H9 (cell line): ENCODE results near the gene CDC27. TPM values are rescaled to one million over a fixed set of nuclear protein-coding genes. Genes with fewer than 3 reads are reported as not detected.
A peak's percentile ranks its signal among the peaks of the same experiment; 100 is the strongest.
"Not testable (repeated sequence)": the region's sequence is repeated elsewhere in the genome, so short reads cannot be mapped to it uniquely, and the experiment has no call there.

ENCODE experiments used
- DNase-seq: peaks from one replicate; pipeline ENCODE4 v3.0.0-alpha.2; 2017
- H2AFZ ChIP-seq: one replicate; pipeline ENCODE4 v1.6.1; 2013; ENCODE audit warnings: mild to moderate bottlenecking, low read length, control low read depth, moderate library complexity
- H2AK5ac ChIP-seq: 2 replicates; pipeline ENCODE4 v1.6.1; 2013; ENCODE audit warnings: low read length, control low read depth, mixed read lengths; ENCODE audit not compliant: insufficient read length
- H2BK120ac ChIP-seq: one replicate; pipeline ENCODE4 v1.6.1; 2013; ENCODE audit warnings: low read depth, mild to moderate bottlenecking, low read length, control low read depth, inconsistent platforms; ENCODE audit not compliant: poor library complexity, severe bottlenecking
- H2BK12ac ChIP-seq: 2 replicates; pipeline ENCODE4 v1.6.1; 2013; ENCODE audit warnings: low read length, control low read depth, mixed read lengths, low read depth; ENCODE audit not compliant: insufficient read length
- H2BK15ac ChIP-seq: 2 replicates; pipeline ENCODE4 v1.6.1; 2013; ENCODE audit warnings: low read depth, low read length, control low read depth
- H2BK20ac ChIP-seq: one replicate; pipeline ENCODE4 v1.6.1; 2013; ENCODE audit warnings: low read depth, mild to moderate bottlenecking, low read length, control low read depth, inconsistent platforms; ENCODE audit not compliant: poor library complexity, severe bottlenecking
- H2BK5ac ChIP-seq: 2 replicates; pipeline ENCODE4 v1.6.1; 2013; ENCODE audit warnings: low read length, control low read depth, mixed read lengths; ENCODE audit not compliant: insufficient read length
- H3K14ac ChIP-seq: 2 replicates; pipeline ENCODE4 v1.6.1; 2013; ENCODE audit warnings: low read length, control low read depth; ENCODE audit not compliant: insufficient read depth
- H3K18ac ChIP-seq: 2 replicates; pipeline ENCODE4 v1.6.1; 2013; ENCODE audit warnings: low read depth, mild to moderate bottlenecking, mixed read lengths, low read length, control low read depth; ENCODE audit not compliant: insufficient read length
- H3K23ac ChIP-seq: 2 replicates; pipeline ENCODE4 v1.6.1; 2013; ENCODE audit warnings: low read length, control low read depth, mixed read lengths, low read depth; ENCODE audit not compliant: insufficient read length
- H3K23me2 ChIP-seq: 2 replicates; pipeline ENCODE4 v1.6.1; 2013; ENCODE audit warnings: low read depth, mild to moderate bottlenecking, mixed read lengths, low read length, control low read depth; ENCODE audit not compliant: insufficient read length, poor library complexity, severe bottlenecking
- H3K27ac ChIP-seq: 2 replicates; pipeline ENCODE4 v1.5.1; 2013; ENCODE audit warnings: low read length, control low read depth, mixed read lengths, low read depth; ENCODE audit not compliant: insufficient read length
- H3K27me3 ChIP-seq: 2 replicates; pipeline ENCODE4 v1.6.1; 2013; ENCODE audit warnings: low read length, control low read depth, inconsistent platforms; ENCODE audit not compliant: insufficient read depth
- H3K4ac ChIP-seq: 2 replicates; pipeline ENCODE4 v1.6.1; 2013; ENCODE audit warnings: low read depth, mild to moderate bottlenecking, control low read depth, inconsistent platforms, low read length, moderate library complexity
- H3K4me1 ChIP-seq: 2 replicates; pipeline ENCODE4 v1.6.1; 2013; ENCODE audit warnings: low read length, control low read depth, inconsistent platforms; ENCODE audit not compliant: insufficient read depth
- H3K4me2 ChIP-seq: 2 replicates; pipeline ENCODE4 v1.6.1; 2013; ENCODE audit warnings: low read length, control low read depth, mixed read lengths; ENCODE audit not compliant: insufficient read length, insufficient read depth
- H3K56ac ChIP-seq: 2 replicates; pipeline ENCODE4 v1.6.1; 2013; ENCODE audit warnings: low read depth, mild to moderate bottlenecking, mixed read lengths, low read length, control low read depth; ENCODE audit not compliant: insufficient read length
- H3K79me1 ChIP-seq: 2 replicates; pipeline ENCODE4 v1.6.1; 2013; ENCODE audit warnings: low read depth, mild to moderate bottlenecking, moderate library complexity, low read length, control low read depth, inconsistent platforms; ENCODE audit not compliant: insufficient read depth, poor library complexity, severe bottlenecking
- H3K79me2 ChIP-seq: 2 replicates; pipeline ENCODE4 v1.6.1; 2013; ENCODE audit warnings: low read length, control low read depth, inconsistent platforms; ENCODE audit not compliant: insufficient read depth
- H3K9ac ChIP-seq: 2 replicates; pipeline ENCODE4 v1.6.1; 2013; ENCODE audit warnings: low read length, control low read depth, mixed read lengths; ENCODE audit not compliant: insufficient read length; ENCODE audit errors: extremely low read depth
- H3K9me3 ChIP-seq: one replicate; pipeline ENCODE4 v1.6.1; 2013; ENCODE audit warnings: low read depth, low read length, inconsistent platforms; ENCODE audit not compliant: control insufficient read depth
- H3T11ph ChIP-seq: one replicate; pipeline ENCODE4 v1.6.1; 2013; ENCODE audit warnings: mild to moderate bottlenecking, low read length, control low read depth, inconsistent platforms
- H4K20me1 ChIP-seq: one replicate; pipeline ENCODE4 v1.6.1; 2013; ENCODE audit not compliant: control insufficient read depth, insufficient read length, insufficient read depth
- H4K5ac ChIP-seq: 2 replicates; pipeline ENCODE4 v1.6.1; 2013; ENCODE audit warnings: low read depth, mild to moderate bottlenecking, mixed read lengths, low read length, control low read depth; ENCODE audit not compliant: insufficient read length
- H4K8ac ChIP-seq: replicated peaks from 2 replicates; pipeline ENCODE4 v1.6.1; 2013; ENCODE audit warnings: low read length, control low read depth, mixed read lengths, low read depth; ENCODE audit not compliant: insufficient read length
- H4K91ac ChIP-seq: 2 replicates; pipeline ENCODE4 v1.6.1; 2013; ENCODE audit warnings: low read depth, mild to moderate bottlenecking, moderate library complexity, mixed read lengths, low read length, control low read depth; ENCODE audit not compliant: insufficient read length
- H3K27ac Mint-ChIP-seq, 3 experiments: 2 replicates in 2 of 3; 3 replicates in 1 of 3; pipeline ENCODE4 v1.8.0; 2020 to 2021; ENCODE audit warnings: mixed read lengths in 3 of 3, mild to moderate bottlenecking in 1 of 3, moderate library complexity in 1 of 3
- H3K27me3 Mint-ChIP-seq: 2 replicates; pipeline ENCODE4 v1.8.0; 2021; ENCODE audit warnings: low read depth, mild to moderate bottlenecking, moderate library complexity, mixed read lengths
- H3K36me3 Mint-ChIP-seq, 3 experiments: 2 replicates in 2 of 3; 3 replicates in 1 of 3; pipeline ENCODE4 v1.8.0; 2020 to 2021; ENCODE audit warnings: low read depth in 3 of 3, mixed read lengths in 3 of 3; ENCODE audit not compliant: insufficient read depth in 1 of 3
- H3K4me1 Mint-ChIP-seq, 2 experiments: 2 replicates each; pipeline ENCODE4 v1.8.0; 2020; ENCODE audit warnings: mixed read lengths in 2 of 2
- H3K4me3 Mint-ChIP-seq, 2 experiments: 2 replicates in 1 of 2; 3 replicates in 1 of 2; pipeline ENCODE4 v1.8.0; 2020 to 2021; ENCODE audit warnings: mild to moderate bottlenecking in 2 of 2, mixed read lengths in 2 of 2, moderate library complexity in 1 of 2
- H3K9me3 Mint-ChIP-seq, 2 experiments: 2 replicates in 1 of 2; 3 replicates in 1 of 2; pipeline ENCODE4 v1.8.0; 2020; ENCODE audit warnings: mild to moderate bottlenecking in 2 of 2, mixed read lengths in 2 of 2, moderate library complexity in 1 of 2
- WGBS: extraction: QIAGEN DNeasy Blood & Tissue Kit; methylation state at CpG from one replicate; pipeline ENCODE4 v1.1.7; 2013; ENCODE audit warnings: missing lambda C conversion rate, low lambda C conversion rate, mixed read lengths; ENCODE audit not compliant: insufficient read length; ENCODE audit errors: extremely low coverage; 5-methylcytosine and 5-hydroxymethylcytosine counted together
- total RNA-seq: library from RNA; stranded (reverse); gene quantifications from 2 replicates; pipeline ENCODE4 v1.2.1, GENCODE V29; 2021
- TF ChIP-seq, protein P1 (sequence below): fragments of 200-600 bp; sonication (generic); conservative IDR thresholded peaks from 3 replicates; pipeline ENCODE4 v1.8.0; 2021; ENCODE audit warnings: antibody characterized with exemption, mild to moderate bottlenecking

The CDC27 gene
- total RNA-seq, 1 experiment from 2014 or later: 82.5 TPM

DNA sequence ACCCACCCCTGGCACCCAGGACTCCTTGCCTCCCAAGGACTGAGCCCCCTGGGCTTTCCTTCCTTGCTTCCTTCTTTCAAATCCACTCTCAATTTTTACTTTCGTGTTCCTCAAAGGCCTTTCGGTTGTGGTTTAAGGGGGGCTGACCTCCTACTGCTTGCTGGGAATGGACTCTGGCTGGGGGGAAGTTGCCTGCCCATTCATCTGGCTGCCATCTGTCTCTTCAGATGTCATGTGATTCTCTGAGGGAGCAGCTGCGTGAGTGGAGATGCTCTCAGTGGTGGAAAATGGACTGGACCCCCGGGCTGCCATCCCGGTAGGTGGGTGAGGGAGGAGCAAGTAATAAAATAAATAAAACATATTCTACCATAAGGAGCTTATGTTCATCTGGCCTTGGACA is 116.2 kb downstream of the CDC27 start:
- H3K79me2 ChIP-seq: no peaks in the 10 kb centered on the region
- no CpG with 5 or more reads among the region's 5 CpGs for WGBS

DNA sequence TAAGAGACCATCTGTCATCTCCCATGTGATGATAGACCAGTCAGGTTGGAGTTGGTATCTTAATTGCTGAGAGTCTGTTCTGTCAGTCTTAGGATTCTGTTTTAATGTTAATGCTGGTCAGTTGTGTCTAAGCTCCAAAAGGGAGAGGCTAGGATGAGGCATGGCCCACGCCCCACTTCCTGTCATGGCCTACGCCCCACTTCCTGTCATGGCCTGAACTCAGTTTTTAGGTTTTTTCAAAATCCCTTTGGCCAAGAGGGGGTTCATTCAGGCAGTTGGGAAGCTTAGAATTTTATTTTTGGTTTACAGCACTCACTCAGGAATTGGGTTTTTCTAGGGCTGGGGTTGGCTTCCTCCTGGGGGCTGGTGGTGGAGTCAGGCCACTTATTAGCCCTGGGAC is 117.9 kb downstream of the CDC27 start:
- H3K79me1 ChIP-seq, H3K27me3 ChIP-seq, H3T11ph ChIP-seq, H2BK15ac ChIP-seq, H3K27ac Mint-ChIP-seq, H2BK20ac ChIP-seq, H3K18ac ChIP-seq, H2BK120ac ChIP-seq, H3K9ac ChIP-seq, H4K20me1 ChIP-seq, H2BK12ac ChIP-seq, H3K27me3 Mint-ChIP-seq, H3K4me3 Mint-ChIP-seq, H3K23ac ChIP-seq, H3K36me3 Mint-ChIP-seq, H3K9me3 Mint-ChIP-seq, H4K5ac ChIP-seq, H3K56ac ChIP-seq, H3K4ac ChIP-seq, H3K4me1 ChIP-seq, H3K79me2 ChIP-seq, H3K27ac ChIP-seq, H3K4me2 ChIP-seq, H4K91ac ChIP-seq, H3K9me3 ChIP-seq, H2AK5ac ChIP-seq, H2BK5ac ChIP-seq, H4K8ac ChIP-seq, H3K14ac ChIP-seq, H3K23me2 ChIP-seq, DNase-seq, H2AFZ ChIP-seq: not testable (repeated sequence)
- H3K4me1 Mint-ChIP-seq: peaks cover 12 to 23% of the 10 kb centered on the region in 2 experiments
- no CpG with 5 or more reads among the region's 2 CpGs for WGBS

More for the DNA sequence above, 116.2 kb downstream of the CDC27 start:
- Histone ChIP-seq H2AK5ac (no peak overlapping the region), H3K4ac (no peak overlapping the region), H3K27me3 (no peaks in the 10 kb centered on the region), H2BK20ac (no peak overlapping the region), H4K5ac (no peak overlapping the region), H3K23me2 (no peaks in the 10 kb centered on the region), H3K9ac (no peak overlapping the region), H2AFZ (no peak overlapping the region), H2BK15ac (no peak overlapping the region), H2BK120ac (no peak overlapping the region), H3K23ac (no peak overlapping the region), H2BK5ac (no peak overlapping the region), H4K91ac (no peak overlapping the region), H3K4me1 (no peaks in the 10 kb centered on the region), H3K9me3 (no peaks in the 10 kb centered on the region), H3K18ac (no peak overlapping the region), H2BK12ac (no peak overlapping the region), H4K8ac (no peak overlapping the region), H3K27ac (no peak overlapping the region), H4K20me1 (no peaks in the 10 kb centered on the region), H3K14ac (no peak overlapping the region), H3K4me2 (no peak overlapping the region), H3K79me1 (peaks cover 2% of the 10 kb centered on the region), H3K56ac (no peak overlapping the region), H3T11ph (no peak overlapping the region)
- Mint-ChIP-seq H3K4me3 (no peak overlapping the region), H3K27me3 (no peaks in the 10 kb centered on the region), H3K27ac (peak overlapping the region in 2 of 3 experiments; percentile 9 to 20; a peak in 2 of 7 replicates), H3K9me3 (no peaks in the 10 kb centered on the region), H3K36me3 (peaks cover 0 to 8% (median 0%) of the 10 kb centered on the region in 3 experiments; a peak in 3 of 7 replicates), H3K4me1 (peaks cover 5 to 11% of the 10 kb centered on the region in 2 experiments; a peak in 3 of 4 replicates)
- TF ChIP-seq, protein P1, sequence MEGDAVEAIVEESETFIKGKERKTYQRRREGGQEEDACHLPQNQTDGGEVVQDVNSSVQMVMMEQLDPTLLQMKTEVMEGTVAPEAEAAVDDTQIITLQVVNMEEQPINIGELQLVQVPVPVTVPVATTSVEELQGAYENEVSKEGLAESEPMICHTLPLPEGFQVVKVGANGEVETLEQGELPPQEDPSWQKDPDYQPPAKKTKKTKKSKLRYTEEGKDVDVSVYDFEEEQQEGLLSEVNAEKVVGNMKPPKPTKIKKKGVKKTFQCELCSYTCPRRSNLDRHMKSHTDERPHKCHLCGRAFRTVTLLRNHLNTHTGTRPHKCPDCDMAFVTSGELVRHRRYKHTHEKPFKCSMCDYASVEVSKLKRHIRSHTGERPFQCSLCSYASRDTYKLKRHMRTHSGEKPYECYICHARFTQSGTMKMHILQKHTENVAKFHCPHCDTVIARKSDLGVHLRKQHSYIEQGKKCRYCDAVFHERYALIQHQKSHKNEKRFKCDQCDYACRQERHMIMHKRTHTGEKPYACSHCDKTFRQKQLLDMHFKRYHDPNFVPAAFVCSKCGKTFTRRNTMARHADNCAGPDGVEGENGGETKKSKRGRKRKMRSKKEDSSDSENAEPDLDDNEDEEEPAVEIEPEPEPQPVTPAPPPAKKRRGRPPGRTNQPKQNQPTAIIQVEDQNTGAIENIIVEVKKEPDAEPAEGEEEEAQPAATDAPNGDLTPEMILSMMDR: no peak
- DNase-seq: no peak
